GM18498 (cell line): Measurements from ENCODE around the gene MALAT1.
A peak's percentile ranks its signal among the peaks of the same experiment; 100 is the strongest.

Experiments used
- ATAC-seq: cut with Tn5 transposase; IDR thresholded peaks from one replicate; pipeline ENCODE4 v1.9.1; 2021; ENCODE audit warnings: mild to moderate bottlenecking, moderate library complexity; ENCODE audit not compliant: unreplicated experiment

The MALAT1 gene

GRCh38 chr11:65478388-65479183, 20.3 kb upstream of the MALAT1 start:
- no peak for ATAC-seq

DNA sequence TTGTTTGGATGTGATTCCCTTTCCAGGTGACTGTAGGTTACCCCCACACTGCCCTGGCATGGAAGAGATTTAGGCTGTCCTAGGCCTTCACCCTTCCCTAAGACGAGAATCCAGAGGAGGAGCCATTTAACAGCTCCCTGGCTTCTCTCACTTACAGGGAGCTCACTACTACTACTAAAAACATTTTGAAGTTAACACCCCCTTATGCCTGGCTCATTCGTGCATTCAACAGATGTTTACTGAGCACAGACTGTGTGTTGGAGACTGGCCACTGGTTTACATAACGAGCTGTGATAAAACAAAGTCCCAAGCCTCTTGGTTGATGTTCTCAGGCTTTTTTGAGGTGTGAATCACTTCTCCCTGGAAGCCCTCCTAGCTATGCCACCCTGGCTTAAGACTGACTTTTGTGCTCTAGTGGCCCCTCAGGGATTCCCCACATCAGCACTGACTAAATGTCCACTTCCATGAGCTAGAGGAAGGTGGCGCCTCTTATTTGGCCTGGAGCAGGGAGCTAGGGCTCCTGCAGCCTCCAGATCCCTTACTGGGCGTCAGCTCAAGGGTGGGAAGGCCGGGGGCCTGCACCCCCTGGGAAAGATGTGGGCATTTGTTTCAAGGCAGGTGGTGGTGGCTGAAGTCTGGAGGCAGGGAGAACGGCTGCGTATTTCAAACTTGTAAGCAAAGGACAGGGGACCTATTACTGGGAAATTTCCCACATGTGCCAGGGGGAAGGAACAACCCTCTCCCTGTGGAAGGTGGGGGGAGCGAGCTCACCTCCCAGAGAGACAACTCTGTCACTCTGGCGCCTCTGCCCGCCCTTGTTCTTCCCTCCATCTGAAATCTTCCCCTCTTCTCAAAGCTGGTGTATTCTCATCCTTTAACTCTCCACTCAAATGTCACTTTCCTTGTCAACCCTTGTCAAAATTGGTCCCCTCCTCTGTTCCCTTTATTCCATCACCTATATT, 19.4 kb upstream of the MALAT1 start:
- no peak for ATAC-seq

GRCh38 chr11:65482306-65482850, 16.5 kb upstream of the MALAT1 start:
- no peak for ATAC-seq

DNA sequence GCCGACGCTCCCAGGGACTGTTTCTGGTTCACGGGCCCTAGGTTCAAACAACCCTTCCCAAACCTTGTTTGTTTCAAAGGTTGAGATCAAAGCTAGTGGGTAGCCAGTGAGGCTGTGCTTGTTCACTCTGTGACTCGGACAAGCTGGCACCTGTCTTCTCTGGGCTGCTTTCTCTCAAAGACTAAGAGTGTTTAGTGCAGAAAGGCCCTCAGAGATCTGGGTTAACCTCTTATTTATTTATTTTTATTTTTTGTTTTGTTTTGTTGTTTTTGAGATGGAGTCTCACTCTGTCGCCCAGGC, 13.0 kb upstream of the MALAT1 start:
- no peak for ATAC-seq

DNA sequence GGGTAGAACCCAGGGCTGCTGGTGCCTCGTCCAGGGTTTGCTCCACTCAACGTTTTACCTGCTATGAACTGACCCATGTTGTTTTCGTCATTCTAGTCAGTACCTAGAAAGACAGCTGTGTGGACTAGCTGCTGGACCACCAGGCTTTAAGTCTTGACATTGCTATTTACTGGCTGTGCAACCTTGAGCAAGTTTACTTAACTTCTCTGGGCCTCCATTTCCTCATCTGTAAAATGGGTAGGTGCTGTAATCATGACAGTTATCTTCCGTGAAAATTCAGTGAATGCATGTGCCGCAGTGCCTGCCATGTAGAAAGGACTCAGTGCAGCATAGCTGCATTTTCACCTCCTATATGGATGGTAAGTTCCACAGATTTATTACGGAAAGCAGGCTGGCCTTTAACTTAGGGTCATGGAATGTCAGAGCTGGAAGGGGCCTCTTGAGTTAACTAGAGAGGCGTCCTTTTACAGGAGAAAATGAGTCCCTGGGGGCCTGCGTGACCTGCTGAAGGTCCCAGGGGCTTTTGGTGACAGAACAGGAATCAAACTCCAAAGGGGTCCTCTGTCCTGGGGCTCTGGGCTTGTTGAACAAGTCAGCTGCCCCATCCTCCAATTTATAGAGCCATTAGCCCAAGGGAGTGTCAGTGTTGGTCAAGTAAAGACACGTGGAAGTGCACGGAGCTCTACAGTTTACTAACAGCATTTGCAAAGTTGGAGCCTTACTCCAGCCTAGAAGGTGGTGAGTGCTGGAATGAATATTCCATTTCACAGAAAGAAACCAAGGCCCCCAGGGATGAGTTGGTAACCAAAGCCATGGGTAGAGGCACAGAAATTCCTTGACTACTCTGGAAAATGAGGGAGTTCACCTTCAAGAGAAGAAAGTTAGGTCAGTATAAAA, 12.0 kb upstream of the MALAT1 start:
- ATAC-seq, result no peak

DNA sequence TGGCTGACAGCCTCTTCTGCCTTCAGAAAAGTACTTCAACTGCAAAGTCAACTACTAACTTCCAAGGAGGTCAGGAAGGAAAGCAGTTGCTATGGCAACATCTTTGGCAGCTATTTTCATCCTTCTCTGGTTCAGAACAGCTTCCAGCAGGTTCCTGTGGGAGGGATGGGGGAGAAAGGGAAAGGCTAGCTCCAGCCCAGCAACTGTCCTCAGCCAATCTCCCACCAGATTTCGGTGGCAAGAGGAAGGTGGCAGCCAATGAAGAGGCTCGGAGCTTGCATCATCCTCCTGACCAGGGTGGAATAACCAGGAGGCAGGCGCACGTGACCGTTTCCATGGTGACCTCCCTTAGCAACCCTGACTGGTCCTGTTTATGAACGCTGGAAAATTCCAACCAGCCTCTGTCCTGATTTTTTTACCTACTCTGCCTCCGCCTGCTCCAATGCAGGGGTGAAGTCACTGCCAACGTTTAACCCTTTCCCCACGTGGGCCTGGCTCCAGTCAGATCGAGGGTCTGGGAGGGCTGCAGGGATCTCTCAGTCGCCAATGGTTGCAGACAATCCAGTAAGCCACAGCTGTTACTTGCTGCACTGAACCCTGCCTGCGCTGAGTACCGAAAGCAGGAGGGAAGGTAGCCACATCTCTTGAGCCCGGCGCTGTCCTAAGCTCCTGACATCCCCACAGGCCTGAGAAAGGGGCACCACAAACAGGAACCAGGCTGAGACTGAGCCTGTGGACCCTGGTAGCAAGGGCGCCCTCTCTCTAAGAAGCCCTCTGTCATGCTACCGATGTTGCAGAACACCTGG, 11.2 kb upstream of the MALAT1 start:
- ATAC-seq, result no peak

DNA sequence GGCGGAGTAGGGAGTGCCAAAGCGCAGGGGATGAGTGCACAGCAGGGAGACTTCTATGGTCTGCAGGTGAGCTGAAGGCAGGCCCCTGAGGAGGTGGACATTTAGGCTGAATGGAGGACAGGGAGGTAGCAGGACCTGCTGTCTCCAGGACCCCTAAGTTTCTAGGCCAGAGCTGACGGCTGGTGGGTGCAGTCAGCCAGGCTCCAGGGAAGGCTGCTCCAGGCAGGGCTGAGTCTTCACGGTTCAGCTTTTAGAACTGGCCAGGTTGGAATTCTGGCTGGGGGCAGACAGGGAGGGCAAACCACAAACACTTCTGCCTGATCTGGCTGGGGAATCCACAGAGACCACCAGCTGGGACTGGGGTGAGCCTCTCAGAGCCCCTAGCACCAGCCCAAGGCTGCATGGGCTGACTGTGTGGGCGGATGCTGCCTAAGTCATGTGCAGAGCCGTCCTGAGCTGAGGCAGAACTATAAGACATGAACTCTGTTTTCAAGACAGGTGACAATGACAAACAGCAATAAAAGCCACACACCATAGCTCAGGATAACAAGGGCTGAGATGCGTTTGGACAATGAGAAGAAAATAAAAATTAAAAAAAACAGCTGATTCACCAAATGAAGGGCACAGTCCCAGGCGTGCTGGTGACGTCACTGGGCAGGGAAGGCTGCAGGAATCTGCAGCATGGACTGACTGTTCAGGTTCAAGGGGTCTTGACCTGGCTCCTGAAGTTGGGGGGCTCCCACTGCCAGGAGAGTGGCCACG, 10.4 kb upstream of the MALAT1 start:
- ATAC-seq, result no peak

- ATAC-seq, result no peak
Observed at GRCh38 chr11:65489035-65489705, 9.7 kb upstream of the MALAT1 start.

- ATAC-seq, result no peak
Observed at GRCh38 chr11:65489706-65490320, 9.0 kb upstream of the MALAT1 start.

GRCh38 chr11:65491163-65491465, 7.7 kb upstream of the MALAT1 start:
- no peak for ATAC-seq

- ATAC-seq, result no peak
Observed at GRCh38 chr11:65491614-65492386, 7.0 kb upstream of the MALAT1 start.

GRCh38 chr11:65492387-65492636, 6.5 kb upstream of the MALAT1 start:
- ATAC-seq, result no peak

- ATAC-seq, result no peak
Observed at GRCh38 chr11:65492637-65493366, 6.0 kb upstream of the MALAT1 start.

GRCh38 chr11:65493367-65494176, 5.3 kb upstream of the MALAT1 start:
- no peak for ATAC-seq

DNA sequence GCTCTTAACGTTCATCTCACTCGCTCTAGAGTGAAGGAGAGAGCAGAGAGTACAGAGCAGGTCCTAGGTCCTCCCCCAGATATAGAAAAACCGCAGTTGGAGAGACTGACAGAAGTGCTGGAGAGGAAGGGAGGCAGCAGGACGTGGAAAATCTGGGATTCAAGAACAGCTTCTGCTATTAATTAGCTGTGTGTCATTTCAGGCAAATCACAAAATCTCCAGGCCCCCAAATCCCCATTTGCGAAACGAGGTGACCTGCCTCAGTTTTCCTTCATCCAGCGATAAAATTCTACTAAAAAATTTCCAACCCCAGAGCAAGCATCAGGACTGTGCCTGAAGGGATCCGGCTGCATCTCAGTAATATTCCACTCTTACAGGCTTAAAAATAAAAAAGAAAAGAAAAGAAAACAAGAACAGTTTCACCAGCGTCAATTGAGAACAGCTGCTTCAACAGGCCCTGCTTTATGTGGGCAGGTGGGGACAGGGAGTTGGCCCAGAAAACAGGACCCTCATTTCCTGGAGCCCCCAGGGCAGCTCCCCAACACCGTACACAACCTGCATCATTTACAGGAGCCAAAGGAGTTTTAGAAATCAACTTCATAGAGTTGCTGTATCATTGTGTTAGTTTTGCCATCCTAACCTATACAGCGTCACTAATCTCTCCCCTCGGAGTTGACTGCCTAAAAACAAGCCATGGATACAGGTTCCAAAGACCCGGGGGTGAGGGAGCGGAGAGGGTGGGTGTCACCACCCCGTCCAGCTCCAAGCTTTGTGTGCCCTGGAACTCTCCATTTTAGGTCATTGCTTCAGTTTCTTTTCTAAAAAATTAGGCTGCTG, 2.3 kb upstream of the MALAT1 start:
- ATAC-seq, result peak; percentile 1
